H1 (cell line): ENCODE measurements around the gene HOXB6. TPM values are rescaled to one million over a fixed set of nuclear protein-coding genes. Genes with fewer than 3 reads are reported as not detected.

ENCODE experiments used
- CTCF ChIA-PET: fragments of 300-600 bp; sonication (Branson Sonifier 250); formaldehyde crosslinking; loops from one replicate; lab custom pipeline; 2021; ENCODE audit not compliant: partially characterized antibody; lab: Charles Lee
- POLR2A ChIA-PET: fragments of 300-600 bp; sonication (Branson Sonifier 250); formaldehyde crosslinking; loops from one replicate; lab custom pipeline; 2021; ENCODE audit warnings: inconsistent platforms; ENCODE audit not compliant: partially characterized antibody; lab: Charles Lee
- DNase-seq, 2 experiments: peaks; one replicate each; pipeline versions ENCODE4 v3.0.0 to v3.0.0-alpha.2; 2010 to 2022; ENCODE audit warnings: low spot score in 2 of 2, low read depth in 1 of 2, mixed read lengths in 1 of 2
- FAIRE-seq: peaks from 2 replicates; lab custom pipeline; 2011; peaks lifted over from hg19 to GRCh38; lab: Jason Lieb, UNC
- H2AFZ ChIP-seq: 2 replicates; pipeline ENCODE4 v1.8.1; 2012; ENCODE audit warnings: low read length, inconsistent platforms
- H2AK5ac ChIP-seq: 2 replicates; pipeline ENCODE4 v1.6.1; 2013; ENCODE audit warnings: low read depth, low read length
- H2BK120ac ChIP-seq: replicated peaks from 2 replicates; pipeline ENCODE3; 2013; ENCODE audit warnings: low read depth, low read length, inconsistent platforms
- H2BK12ac ChIP-seq: 2 replicates; pipeline ENCODE4 v1.6.1; 2013; ENCODE audit warnings: low read depth, low read length
- H2BK15ac ChIP-seq: 2 replicates; pipeline ENCODE4 v1.6.1; 2013; ENCODE audit warnings: low read length
- H2BK20ac ChIP-seq: 2 replicates; pipeline ENCODE4 v1.6.1; 2013; ENCODE audit warnings: low read length
- H2BK5ac ChIP-seq: 2 replicates; pipeline ENCODE4 v1.6.1; 2013; ENCODE audit warnings: low read depth, low read length
- H3K14ac ChIP-seq: 2 replicates; pipeline ENCODE4 v1.6.1; 2013; ENCODE audit warnings: inconsistent platforms; ENCODE audit not compliant: insufficient read length
- H3K18ac ChIP-seq: 2 replicates; pipeline ENCODE4 v1.6.1; 2013; ENCODE audit warnings: low read length; ENCODE audit errors: extremely low read depth
- H3K23ac ChIP-seq: 2 replicates; pipeline ENCODE4 v1.6.1; 2013; ENCODE audit warnings: inconsistent platforms; ENCODE audit not compliant: insufficient read length
- H3K23me2 ChIP-seq: 2 replicates; pipeline ENCODE4 v1.6.1; 2013; ENCODE audit warnings: low read depth, low read length
- H3K27ac ChIP-seq: 2 replicates; pipeline ENCODE4 v1.6.1; 2011; ENCODE audit warnings: low read depth, low read length, inconsistent platforms
- H3K27me3 ChIP-seq, 4 experiments: replicated peaks in 1 of 4; 1 replicate in 1 of 4; 2 replicates in 3 of 4; pipeline versions ENCODE4 v1.6.1 to v1.8.1; 2011 to 2013; ENCODE audit warnings: low read length in 3 of 4, mild to moderate bottlenecking in 3 of 4, inconsistent platforms in 2 of 4, mixed read lengths in 2 of 4, moderate library complexity in 1 of 4; ENCODE audit not compliant: control insufficient read depth in 3 of 4, insufficient read depth in 3 of 4; ENCODE audit errors: extremely low read depth in 1 of 4
- H3K36me3 ChIP-seq, 4 experiments: 2 replicates each; pipeline versions ENCODE4 v1.6.1 to v1.8.1; 2011 to 2013; ENCODE audit warnings: mild to moderate bottlenecking in 4 of 4, low read length in 3 of 4, moderate library complexity in 2 of 4, control low read depth in 1 of 4, inconsistent platforms in 1 of 4; ENCODE audit not compliant: insufficient read depth in 4 of 4, control insufficient read depth in 2 of 4
- H3K4ac ChIP-seq: replicated peaks from 2 replicates; pipeline ENCODE3; 2013; ENCODE audit warnings: low read length, low read depth, mixed read lengths, inconsistent platforms; ENCODE audit not compliant: insufficient read length
- H3K4me1 ChIP-seq, 4 experiments: replicated peaks in 1 of 4; 1 replicate in 1 of 4; 2 replicates in 3 of 4; pipeline versions ENCODE4 v1.6.1 to v1.8.1; 2011 to 2013; ENCODE audit warnings: low read length in 3 of 4, inconsistent platforms in 2 of 4, mixed read lengths in 1 of 4; ENCODE audit not compliant: insufficient read depth in 4 of 4, control insufficient read depth in 3 of 4
- H3K4me2 ChIP-seq, 2 experiments: 2 replicates each; pipeline versions ENCODE4 v1.6.1 to v1.8.1; 2011 to 2013; ENCODE audit warnings: low read depth in 2 of 2, low read length in 2 of 2, control low read depth in 1 of 2, inconsistent platforms in 1 of 2, mild to moderate bottlenecking in 1 of 2; ENCODE audit not compliant: insufficient read depth in 1 of 2
- H3K4me3 ChIP-seq, 4 experiments: fragments of 200-600, 300-600 bp in 1 of 4; sonication (generic), shearing (Covaris generic), sonication (Bioruptor Twin) in 1 of 4; 2 replicates each; pipeline versions ENCODE4 v1.5.1 to v1.8.1; 2011 to 2016; ENCODE audit warnings: low read length in 4 of 4, low read depth in 3 of 4, control low read depth in 2 of 4, inconsistent platforms in 2 of 4, mild to moderate bottlenecking in 2 of 4, mixed read lengths in 1 of 4, moderate library complexity in 1 of 4; ENCODE audit not compliant: insufficient read depth in 2 of 4; ENCODE audit errors: extremely low read depth in 1 of 4
- H3K56ac ChIP-seq: replicated peaks from 2 replicates; pipeline ENCODE3; 2013; ENCODE audit warnings: low read depth, mild to moderate bottlenecking, mixed read lengths, low read length, inconsistent platforms; ENCODE audit not compliant: insufficient read length
- H3K79me1 ChIP-seq: 2 replicates; pipeline ENCODE4 v1.6.1; 2013; ENCODE audit warnings: low read depth, low read length, control low read depth
- H3K79me2 ChIP-seq, 2 experiments: 2 replicates each; pipeline versions ENCODE4 v1.6.1 to v1.8.1; 2012 to 2013; ENCODE audit warnings: low read length in 2 of 2, mild to moderate bottlenecking in 2 of 2, inconsistent platforms in 1 of 2; ENCODE audit not compliant: insufficient read depth in 2 of 2, control insufficient read depth in 1 of 2
- H3K9ac ChIP-seq, 4 experiments: replicated peaks in 1 of 4; 1 replicate in 1 of 4; 2 replicates in 3 of 4; pipeline versions ENCODE4 v1.6.1 to v1.8.1; 2011 to 2013; ENCODE audit warnings: low read depth in 3 of 4, low read length in 3 of 4, control low read depth in 2 of 4, mild to moderate bottlenecking in 2 of 4, moderate library complexity in 2 of 4, inconsistent platforms in 1 of 4; ENCODE audit errors: extremely low read depth in 1 of 4
- H3K9me3 ChIP-seq, 2 experiments: 2 replicates each; pipeline versions ENCODE4 v1.6.1 to v1.8.1; 2012 to 2013; ENCODE audit warnings: mild to moderate bottlenecking in 2 of 2, moderate library complexity in 2 of 2, control low read depth in 1 of 2, inconsistent platforms in 1 of 2, low read depth in 1 of 2, low read length in 1 of 2, mixed read lengths in 1 of 2; ENCODE audit not compliant: insufficient read depth in 2 of 2
- H4K20me1 ChIP-seq, 2 experiments: replicated peaks in 1 of 2; 2 replicates each; pipeline versions ENCODE3 to v1.8.1; 2011 to 2013; ENCODE audit warnings: inconsistent platforms in 2 of 2, low read length in 2 of 2, mild to moderate bottlenecking in 1 of 2; ENCODE audit not compliant: insufficient read depth in 2 of 2, control insufficient read depth in 1 of 2
- H4K5ac ChIP-seq: 2 replicates; pipeline ENCODE4 v1.6.1; 2013; ENCODE audit warnings: low read length, low read depth, mixed read lengths, inconsistent platforms; ENCODE audit not compliant: insufficient read length
- H4K8ac ChIP-seq: 2 replicates; pipeline ENCODE4 v1.8.0; 2013; ENCODE audit warnings: mild to moderate bottlenecking, moderate library complexity, low read length, inconsistent platforms; ENCODE audit not compliant: insufficient read depth; ENCODE audit errors: extremely low read depth
- H4K91ac ChIP-seq: replicated peaks from 2 replicates; pipeline ENCODE3; 2013; ENCODE audit warnings: low read length, mixed read lengths, inconsistent platforms; ENCODE audit not compliant: insufficient read length
- CBX8 ChIP-seq: fragments of 300-800, 300-1000 bp; sonication (generic); IDR thresholded peaks from 2 replicates; pipeline ENCODE4 v1.7.1; 2016; ENCODE audit warnings: low read depth, low read length, borderline replicate concordance
- EGR1 ChIP-seq: IDR thresholded peaks from 2 replicates; pipeline ENCODE4 v1.6.1; 2011; ENCODE audit warnings: low read depth, low read length, borderline replicate concordance
- EZH2 ChIP-seq: fragments of 200-600 bp; sonication (generic); IDR thresholded peaks from 2 replicates; pipeline ENCODE4 v1.7.1; 2012; ENCODE audit warnings: low read depth, mild to moderate bottlenecking, moderate library complexity, low read length, inconsistent platforms; ENCODE audit not compliant: severe bottlenecking
- JUND ChIP-seq: IDR thresholded peaks from 2 replicates; pipeline ENCODE4 v1.6.1; 2011; ENCODE audit warnings: mild to moderate bottlenecking, improper control_type of control experiment, low read length
- RFX5 ChIP-seq: IDR thresholded peaks from 2 replicates; pipeline ENCODE4 v1.6.1; 2011; ENCODE audit warnings: low read depth, low read length, improper control_type of control experiment, borderline replicate concordance
- RNF2 ChIP-seq: fragments of 200-900, 300-1000 bp; sonication (generic); IDR thresholded peaks from 2 replicates; pipeline ENCODE4 v1.7.1; 2016; ENCODE audit warnings: borderline replicate concordance, low read depth, mild to moderate bottlenecking, antibody characterized with exemption, low read length; ENCODE audit not compliant: poor library complexity, severe bottlenecking; ENCODE audit errors: missing control alignments
- SUZ12 ChIP-seq: fragments of 200-600 bp; sonication (generic); IDR thresholded peaks from 2 replicates; pipeline ENCODE4 v1.6.1; 2012; ENCODE audit warnings: mild to moderate bottlenecking, inconsistent platforms, low read length, moderate library complexity, mixed read lengths
- WGBS, 2 experiments: shearing (Covaris generic) in 1 of 2; methylation state at CpG; one replicate each; pipeline versions ENCODE4 v1.1.6 to v1.1.7; 2013 to 2015; ENCODE audit warnings: low lambda C conversion rate in 2 of 2, mixed read lengths in 2 of 2, inconsistent platforms in 1 of 2, low coverage in 1 of 2, missing lambda C conversion rate in 1 of 2; ENCODE audit not compliant: insufficient replicate concordance in 2 of 2, insufficient coverage in 1 of 2, insufficient read length in 1 of 2; ENCODE audit errors: extremely low coverage in 1 of 2, missing lambda C conversion rate in 1 of 2; 5-methylcytosine and 5-hydroxymethylcytosine counted together
- polyA plus RNA-seq, 7 experiments: library from polyadenylated mRNA; depleted of rRNA in 3 of 7; stranded (reverse) in 5 of 7; unstranded in 2 of 7; fragments of >200 nt in 5 of 7; fragments of 200-250 nt in 2 of 7; gene quantifications; 1 replicate in 5 of 7; 2 replicates in 1 of 7; 4 replicates in 1 of 7; pipeline versions ENCODE4 v1.2.1 to v1.2.3, GENCODE V29; 2011 to 2013; ENCODE audit warnings: missing spikeins in 2 of 7, mixed read lengths in 2 of 7
- total RNA-seq: library from RNA; stranded (reverse); fragmentation: NEBNext Ultra II Directional; extraction: Animal tissue kit (Norgen Biotek cat#: 25700); gene quantifications from 2 replicates; pipeline ENCODE4 v1.2.1, GENCODE V29; 2021

HOXB6 gene
- total and polyA plus RNA-seq, 2 of the 8 experiments (the other 6 are each of a cell fraction or from before 2014, with no cell fraction given), result not detected

DNA sequence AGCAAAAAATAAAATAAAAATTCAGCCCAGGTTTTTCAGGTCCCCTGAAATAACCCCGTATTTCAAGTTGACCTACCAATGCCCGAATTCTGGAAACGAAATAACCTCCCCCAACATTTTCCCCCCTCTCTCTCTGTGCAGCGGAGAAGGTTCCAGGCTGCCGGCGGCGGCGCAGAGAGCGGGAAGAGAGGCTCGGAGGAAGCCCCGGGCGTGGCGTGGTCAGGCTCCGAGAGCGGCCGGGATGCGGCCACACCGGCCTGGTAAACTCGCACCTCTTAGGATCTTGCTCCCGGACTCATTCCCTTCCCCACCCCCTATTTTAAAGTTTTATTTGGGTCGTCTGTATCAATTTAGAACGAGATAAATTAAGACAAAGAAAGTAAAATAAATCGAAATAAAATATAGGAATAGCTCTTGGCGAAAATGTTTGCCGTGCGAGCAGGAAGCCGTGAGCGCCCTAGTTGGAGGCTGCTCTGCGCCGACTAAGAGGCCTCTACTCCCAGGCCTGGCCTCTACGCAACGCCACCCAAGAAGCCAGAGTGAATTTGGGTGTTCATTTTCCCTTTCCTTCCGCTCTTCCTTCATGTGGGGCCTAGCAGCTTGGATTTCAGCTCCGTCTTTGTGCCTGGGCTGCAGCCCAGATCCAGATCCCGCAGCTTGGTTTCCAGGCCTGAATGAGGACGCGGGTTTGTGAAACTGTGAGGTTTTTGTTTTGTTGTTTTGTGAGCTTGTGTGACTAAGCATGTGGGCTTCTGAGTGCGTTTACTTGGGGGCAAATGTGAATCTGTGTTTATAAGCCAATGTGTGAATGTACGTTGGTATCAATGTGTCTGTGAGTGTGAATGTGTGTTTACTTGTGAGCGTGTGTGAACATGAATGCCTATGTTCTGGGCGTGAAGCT is 1.5 kb upstream of the HOXB6 start:
- Histone ChIP-seq H3K4me1 (peaks cover 0 to 3% (median 2%) of the 10 kb centered on the region in 4 experiments; a peak in 4 of 7 replicates), H4K5ac (no peak overlapping the region), H4K20me1 (peaks cover 23 to 41% of the 10 kb centered on the region in 2 experiments), H3K79me1 (no peaks in the 10 kb centered on the region), H3K4me2 (no peak overlapping the region), H3K36me3 (peaks cover 0 to 8% (median 0%) of the 10 kb centered on the region in 4 experiments; a peak in 1 of 8 replicates), H3K9ac (no peak overlapping the region), H3K18ac (no peak overlapping the region; the same call in 1 of the 2 replicates), H2BK5ac (no peak overlapping the region), H3K27me3 (peaks cover 97 to 100% (median 99%) of the 10 kb centered on the region in 4 experiments), H2AK5ac (peak overlapping the region; percentile 100), H3K23me2 (peaks cover 2% of the 10 kb centered on the region; the same call in 1 of the 2 replicates), H3K56ac (no peak overlapping the region), H2BK120ac (no peak overlapping the region), H2AFZ (no peak overlapping the region), H3K4me3 (no peak overlapping the region), H2BK20ac (no peak overlapping the region; the same call in 1 of the 2 replicates), H4K8ac (no peak overlapping the region), H3K9me3 (no peaks in the 10 kb centered on the region), H2BK12ac (peak overlapping the region; percentile 99), H3K79me2 (no peaks in the 10 kb centered on the region), H3K23ac (no peak overlapping the region), H3K14ac (no peak overlapping the region), H2BK15ac (peak overlapping the region; percentile 92), H4K91ac (no peak overlapping the region), H3K27ac (no peak overlapping the region), H3K4ac (peak overlapping the region; percentile 39)
- WGBS, 2 experiments, result 18% methylated on average over 41 of the region's 41 CpGs; no CpG with 5 or more reads in 1 of the 2 experiments
- DNase-seq (no peak), FAIRE-seq (no peak)
- ChIA-PET CTCF (interaction anchor here (0.8 to 2.5 kb wide), 11 partner anchors 20 to 270 kb away, joined by 3 to 8 read pairs (median 5); partner anchors contain the start of gene HOXB9), POLR2A (interaction anchor here (1.1 kb wide), 1 partner anchor 19 kb away, joined by 4 read pairs; the partner anchor contains the start of gene HOXB9)
- TF ChIP-seq SUZ12 (peak; percentile 92), JUND (no peak), RNF2 (peak; percentile 100), CBX8 (peak; percentile 96; the same call in 1 of the 2 replicates), RFX5 (no peak), EGR1 (no peak), EZH2 (peak; percentile 94)
